ENCODE results near the gene RNF40.
"Not testable (repeated sequence)": the region's sequence is repeated elsewhere in the genome, so short reads cannot be mapped to it uniquely, and the experiment has no call there.

DNA sequence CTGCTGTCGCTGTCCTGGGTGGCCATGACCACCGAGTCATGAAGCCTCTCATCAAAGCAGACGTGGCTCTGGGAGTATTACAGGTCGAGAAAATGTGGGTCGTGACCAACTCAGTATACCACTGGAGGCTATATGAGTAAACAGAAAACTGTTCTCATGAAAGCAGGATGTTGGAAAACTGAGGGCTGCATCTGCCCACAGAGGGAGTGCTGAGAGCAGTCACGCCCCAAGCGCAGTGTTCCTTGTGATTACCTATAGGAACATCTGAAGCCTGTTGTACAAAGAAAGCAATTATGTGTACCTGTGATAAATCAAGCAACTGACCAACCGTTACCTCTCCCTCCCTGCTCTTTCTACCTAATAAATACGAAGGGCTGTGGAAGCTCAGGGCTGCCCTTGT, 59.3 kb downstream of the RNF40 start:
- not testable (repeated sequence) for TF ChIP-seq EZH2 (IDR thresholded peaks at IDR 0.05; ENCODE audit: low read length, unreplicated experiment)
- TF ChIP-seq, protein P1, sequence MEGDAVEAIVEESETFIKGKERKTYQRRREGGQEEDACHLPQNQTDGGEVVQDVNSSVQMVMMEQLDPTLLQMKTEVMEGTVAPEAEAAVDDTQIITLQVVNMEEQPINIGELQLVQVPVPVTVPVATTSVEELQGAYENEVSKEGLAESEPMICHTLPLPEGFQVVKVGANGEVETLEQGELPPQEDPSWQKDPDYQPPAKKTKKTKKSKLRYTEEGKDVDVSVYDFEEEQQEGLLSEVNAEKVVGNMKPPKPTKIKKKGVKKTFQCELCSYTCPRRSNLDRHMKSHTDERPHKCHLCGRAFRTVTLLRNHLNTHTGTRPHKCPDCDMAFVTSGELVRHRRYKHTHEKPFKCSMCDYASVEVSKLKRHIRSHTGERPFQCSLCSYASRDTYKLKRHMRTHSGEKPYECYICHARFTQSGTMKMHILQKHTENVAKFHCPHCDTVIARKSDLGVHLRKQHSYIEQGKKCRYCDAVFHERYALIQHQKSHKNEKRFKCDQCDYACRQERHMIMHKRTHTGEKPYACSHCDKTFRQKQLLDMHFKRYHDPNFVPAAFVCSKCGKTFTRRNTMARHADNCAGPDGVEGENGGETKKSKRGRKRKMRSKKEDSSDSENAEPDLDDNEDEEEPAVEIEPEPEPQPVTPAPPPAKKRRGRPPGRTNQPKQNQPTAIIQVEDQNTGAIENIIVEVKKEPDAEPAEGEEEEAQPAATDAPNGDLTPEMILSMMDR (conservative IDR thresholded peaks at IDR 0.05; ENCODE audit: low read depth, low read length) = not testable (repeated sequence)
